Hematopoietic multipotent progenitor cell treated with erythropoietin and hydrocortisone succinate and interleukin-3 and kit ligand, for 4 days (in vitro differentiated cells): ENCODE measurements around the gene OR10K2.
"Not testable (repeated sequence)": the region's sequence is repeated elsewhere in the genome, so short reads cannot be mapped to it uniquely, and the experiment has no call there.

Experiments used
- DNase-seq: peaks from one replicate; pipeline ENCODE4 v3.0.0-alpha.2; 2015

Gene OR10K2

GRCh38 chr1:158426137-158426536 is at the start of gene OR10K2:
TSS of gene OR10K2 (minus strand) at chr1:158426237. CDS start at chr1:158420866, 5,371 bp downstream.
- no peak for DNase-seq

- DNase-seq = no peak
Observed at GRCh38 chr1:158471920-158472319, 45.9 kb upstream of the OR10K2 start, which contains the start of gene OR10R2. TSS of gene OR10R2 (plus strand) at chr1:158472220. CDS start at chr1:158472326, 106 bp downstream.

GRCh38 chr1:158461534-158461933 is 35.5 kb upstream of the OR10K2 start, which contains the start of gene OR10K1:
TSS of gene OR10K1 (plus strand) at chr1:158461834. CDS start at chr1:158465562, 3,728 bp downstream.
- DNase-seq = no peak

GRCh38 chr1:158458263-158458662 is 32.2 kb upstream of the OR10K2 start:
- DNase-seq = no peak

- no peak for DNase-seq
Observed at GRCh38 chr1:158457246-158457645, 31.2 kb upstream of the OR10K2 start.

GRCh38 chr1:158454537-158454936 is 28.5 kb upstream of the OR10K2 start:
- no peak for DNase-seq

- no peak for DNase-seq
Observed at GRCh38 chr1:158445376-158445775, 19.3 kb upstream of the OR10K2 start.

- no peak for DNase-seq
Observed at GRCh38 chr1:158434741-158435140, 8.7 kb upstream of the OR10K2 start.

GRCh38 chr1:158430163-158430562 is 4.1 kb upstream of the OR10K2 start:
- peak; percentile 48 for DNase-seq

GRCh38 chr1:158425027-158425426 is 1.0 kb downstream of the OR10K2 start:
- DNase-seq = peak; percentile 36

GRCh38 chr1:158422212-158422611 is 3.8 kb downstream of the OR10K2 start:
- no peak for DNase-seq

GRCh38 chr1:158417586-158417985 is 8.5 kb downstream of the OR10K2 start:
- DNase-seq = no peak

- DNase-seq = no peak
Observed at GRCh38 chr1:158414651-158415345, 11.2 kb downstream of the OR10K2 start.

GRCh38 chr1:158407092-158407491 is 18.9 kb downstream of the OR10K2 start:
- DNase-seq = no peak

GRCh38 chr1:158400871-158401270 is 25.2 kb downstream of the OR10K2 start:
- DNase-seq = no peak

GRCh38 chr1:158398818-158399514 is 27.1 kb downstream of the OR10K2 start, which contains the start of gene OR10T2:
TSS of gene OR10T2 (minus strand) at chr1:158399466. CDS start at chr1:158399466, 0 bp downstream.
- DNase-seq = no peak

- DNase-seq = no peak
Observed at GRCh38 chr1:158396646-158397045, 29.4 kb downstream of the OR10K2 start.

GRCh38 chr1:158393476-158393875 is 32.6 kb downstream of the OR10K2 start:
- no peak for DNase-seq

GRCh38 chr1:158391099-158391498 is 34.9 kb downstream of the OR10K2 start:
- DNase-seq = no peak

- DNase-seq = no peak
Observed at GRCh38 chr1:158390331-158390730, 35.7 kb downstream of the OR10K2 start.

GRCh38 chr1:158374860-158375259 is 51.2 kb downstream of the OR10K2 start:
- no peak for DNase-seq

GRCh38 chr1:158374101-158374500 is 51.9 kb downstream of the OR10K2 start:
- DNase-seq = not testable (repeated sequence)

- no peak for DNase-seq
Observed at GRCh38 chr1:158371188-158371953, 54.7 kb downstream of the OR10K2 start.
